HG02852 (cell line): ENCODE data around the gene TSPAN2.

Experiments used
- ATAC-seq: cut with Tn5 transposase; IDR thresholded peaks from one replicate; pipeline ENCODE4 v1.9.1; 2021; ENCODE audit warnings: mild to moderate bottlenecking, moderate library complexity; ENCODE audit not compliant: unreplicated experiment

Gene TSPAN2

DNA sequence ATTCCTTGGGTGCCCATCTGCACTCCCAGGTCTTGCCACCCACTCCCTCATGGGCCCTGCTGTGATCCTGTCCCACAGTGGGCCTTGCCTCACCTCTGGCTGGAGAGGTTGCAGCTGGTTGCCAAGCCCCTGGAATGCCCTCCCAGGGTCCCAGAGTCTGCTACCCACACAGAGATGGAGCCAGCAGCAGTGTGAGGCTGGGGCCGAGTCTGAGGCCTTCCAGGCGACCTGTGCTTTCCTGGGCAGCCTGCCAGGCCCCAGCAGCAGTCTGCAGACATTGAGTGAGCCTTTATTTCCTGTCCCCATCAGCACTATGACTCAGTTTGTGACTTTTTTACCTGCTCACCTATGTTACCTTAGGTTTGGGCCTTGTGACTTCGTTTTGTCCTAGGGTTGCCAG, 25.0 kb upstream of the TSPAN2 start:
- no peak for ATAC-seq

- no peak for ATAC-seq
Measured at GRCh38 chr1:115113766-115114165, 24.5 kb upstream of the TSPAN2 start.

GRCh38 chr1:115112496-115113375, 23.4 kb upstream of the TSPAN2 start:
- no peak for ATAC-seq

GRCh38 chr1:115107516-115108260, 18.4 kb upstream of the TSPAN2 start:
- no peak for ATAC-seq

DNA sequence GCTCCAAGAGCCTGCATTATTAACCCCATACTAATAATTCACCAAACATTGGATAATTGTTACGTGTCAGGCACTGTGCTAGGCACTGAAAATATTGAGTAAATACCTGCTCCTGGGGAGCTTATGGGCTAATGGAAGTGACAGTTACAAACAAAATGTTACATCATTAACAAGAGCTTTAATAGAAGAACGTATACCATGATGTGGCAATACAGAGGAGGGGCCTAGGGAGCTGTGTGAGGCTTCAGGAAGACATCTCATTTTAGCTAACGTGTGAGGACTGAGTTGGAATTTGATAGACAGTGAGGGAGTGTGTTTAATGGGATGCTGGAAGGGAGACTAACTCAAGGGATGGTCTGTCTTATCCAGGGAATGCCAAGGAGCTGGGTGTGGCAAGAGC, 16.5 kb upstream of the TSPAN2 start:
- ATAC-seq, result no peak

- no peak for ATAC-seq
Measured at GRCh38 chr1:115099693-115100050, 10.4 kb upstream of the TSPAN2 start.

DNA sequence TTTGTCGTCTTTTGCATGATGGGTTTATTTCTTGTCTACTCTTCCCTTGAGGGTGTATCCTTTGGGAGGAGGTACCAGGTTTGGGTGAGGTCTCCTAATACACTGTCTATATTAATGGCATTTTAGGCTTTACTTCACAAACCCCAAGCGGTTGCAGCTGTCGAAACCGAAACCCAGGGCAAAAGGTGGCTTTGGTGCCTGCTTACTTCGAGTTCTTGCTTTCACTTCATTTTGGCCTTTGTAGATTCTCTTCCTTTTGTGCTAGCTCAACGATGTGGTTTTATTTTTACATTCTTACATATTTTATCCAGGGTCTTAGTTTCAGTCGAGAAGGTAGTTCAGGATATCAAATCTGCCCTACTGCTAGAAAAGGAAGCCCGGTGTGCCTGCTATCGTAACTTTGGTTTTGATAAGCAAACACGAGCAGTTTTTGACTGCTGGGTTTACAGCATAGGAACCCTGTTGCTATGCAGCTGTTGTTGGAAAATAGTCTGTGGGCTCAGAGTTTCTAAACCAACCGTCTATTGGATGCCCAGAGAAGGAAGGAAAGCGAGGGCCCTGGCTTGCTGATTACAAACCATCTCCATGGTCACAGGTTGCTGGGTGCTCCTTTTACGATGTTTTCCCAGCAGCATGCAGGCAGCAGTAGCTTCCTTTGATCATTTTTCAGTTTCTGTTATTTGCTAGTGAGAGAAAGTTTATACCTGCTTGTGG, 9.8 kb upstream of the TSPAN2 start:
- ATAC-seq, result peak; percentile 84

GRCh38 chr1:115092175-115092574, 2.9 kb upstream of the TSPAN2 start:
- ATAC-seq, result no peak

DNA sequence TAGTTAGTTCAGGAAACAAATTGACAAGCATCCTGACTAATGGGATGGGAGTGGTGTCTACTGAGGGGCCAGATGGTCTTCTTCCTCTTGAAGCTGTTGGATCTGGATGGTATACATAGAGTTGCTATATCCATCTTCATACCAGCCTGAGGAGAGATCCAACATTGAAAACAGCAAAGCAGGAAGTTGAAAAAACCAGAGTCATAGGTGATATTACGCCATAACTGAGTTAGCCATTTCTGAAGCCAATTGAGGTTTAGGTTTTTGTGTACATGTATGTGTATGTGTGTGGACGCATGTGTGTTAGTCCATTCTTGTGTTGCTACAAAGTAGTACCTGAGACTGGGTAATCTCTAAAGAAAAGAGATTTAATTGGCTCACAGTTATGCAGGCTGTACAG, 2.3 kb upstream of the TSPAN2 start:
- no peak for ATAC-seq

DNA sequence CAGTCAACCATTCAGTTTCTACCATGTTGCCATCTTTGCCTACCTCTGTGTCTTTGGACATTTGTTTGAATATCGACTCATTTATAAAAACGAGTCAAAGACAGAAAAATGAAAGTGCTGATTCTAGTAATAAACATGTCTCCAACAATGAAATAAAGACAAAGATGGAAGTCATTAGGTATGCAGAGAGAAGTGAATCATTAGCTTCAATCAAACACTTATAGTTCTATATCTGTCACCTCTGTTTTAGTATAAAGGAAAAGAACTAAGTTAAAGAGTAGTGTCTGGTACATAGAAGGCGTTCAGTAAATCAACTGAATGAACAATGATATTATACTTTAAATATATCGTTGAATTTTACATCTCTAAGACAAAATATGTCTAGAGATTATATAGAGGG, 1.7 kb upstream of the TSPAN2 start:
- ATAC-seq, result no peak

GRCh38 chr1:115090540-115090939, 1.2 kb upstream of the TSPAN2 start:
- no peak for ATAC-seq

DNA sequence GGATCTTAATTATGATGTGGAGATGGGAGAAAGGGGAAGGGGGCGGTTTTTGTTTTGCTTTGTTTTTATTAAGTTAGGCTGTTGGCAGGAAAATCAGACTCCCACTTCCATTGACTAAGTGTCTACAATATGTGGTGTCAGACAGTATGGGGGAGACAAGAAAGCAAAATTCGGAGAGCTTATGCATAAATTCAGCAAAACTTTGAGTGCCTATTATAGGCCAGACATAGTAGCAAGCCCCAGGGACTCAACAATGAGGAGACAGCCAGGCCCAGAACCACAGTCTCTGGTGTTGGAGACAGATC, 835 bp upstream of the TSPAN2 start:
- no peak for ATAC-seq

GRCh38 chr1:115088871-115089419, 358 bp downstream of the TSPAN2 start:
- ATAC-seq, result no peak

GRCh38 chr1:115088115-115088778, 1.1 kb downstream of the TSPAN2 start:
- no peak for ATAC-seq

DNA sequence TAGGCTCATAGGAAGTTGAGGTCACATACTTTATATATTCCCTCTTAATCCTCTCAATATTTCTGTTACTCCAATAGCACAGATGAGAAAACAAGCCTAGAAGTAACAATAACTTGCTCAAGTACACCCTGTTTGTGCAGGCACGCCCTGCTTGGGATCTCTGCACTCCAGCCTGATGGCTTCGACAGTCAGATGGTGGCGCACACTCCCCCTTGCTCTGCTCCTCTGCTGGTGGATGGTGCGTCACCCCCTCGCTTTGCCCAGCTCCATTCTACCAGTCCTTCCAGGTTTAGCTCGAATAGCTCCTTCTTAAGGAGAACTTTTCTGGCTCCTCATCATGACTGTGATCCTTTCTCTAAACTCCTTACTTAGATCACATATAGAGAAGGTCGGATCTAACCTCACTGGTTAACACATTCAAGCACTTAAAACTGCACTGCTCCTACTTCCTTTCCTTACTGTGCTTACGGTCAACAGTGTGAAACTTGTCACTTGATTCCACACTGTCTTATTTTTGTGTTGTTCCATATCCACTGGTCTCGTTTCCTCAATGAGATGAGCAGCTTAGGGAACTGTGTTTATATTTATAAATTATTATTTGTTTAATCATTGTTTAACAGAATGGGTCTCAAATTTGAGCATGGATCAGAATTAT, 3.0 kb downstream of the TSPAN2 start:
- ATAC-seq, result no peak

GRCh38 chr1:115084902-115085511, 4.3 kb downstream of the TSPAN2 start:
- ATAC-seq, result no peak

DNA sequence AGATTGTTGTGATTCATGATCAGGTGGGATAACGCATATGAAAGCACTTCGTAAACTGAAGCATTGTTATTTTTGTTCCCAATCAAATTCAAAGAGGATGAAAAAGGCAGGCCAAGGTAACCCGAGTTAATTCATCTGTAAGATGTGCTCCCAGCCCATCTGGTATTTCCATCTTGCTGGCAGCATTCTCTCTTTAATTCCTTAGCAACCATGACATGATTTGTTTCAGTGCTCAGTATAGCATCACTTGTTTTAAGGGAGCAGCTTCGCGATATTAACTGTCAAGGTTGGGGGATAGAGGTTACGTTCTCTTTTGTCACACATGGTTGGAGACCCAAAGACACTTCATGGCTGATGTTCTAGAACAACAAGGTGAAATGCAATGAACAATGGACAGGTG, 6.4 kb downstream of the TSPAN2 start:
- ATAC-seq, result no peak

- ATAC-seq, result no peak
Measured at GRCh38 chr1:115078708-115079107, 10.6 kb downstream of the TSPAN2 start.

DNA sequence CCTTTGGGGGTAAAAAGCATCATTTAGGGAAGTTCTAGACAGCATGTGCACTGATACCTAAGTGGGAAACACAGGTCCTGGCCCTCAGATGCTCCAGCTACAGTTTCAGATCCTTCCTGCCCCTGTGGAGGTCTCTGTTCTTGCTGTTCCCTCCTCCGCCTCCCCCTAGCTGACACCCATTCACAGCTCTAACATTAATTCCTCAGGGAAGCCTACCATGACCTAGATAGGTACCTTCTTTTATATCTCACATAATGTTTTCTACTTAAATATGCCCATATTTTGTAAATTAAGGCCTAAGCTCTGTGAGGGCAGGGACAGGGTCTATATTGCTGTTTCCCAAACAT, 11.3 kb downstream of the TSPAN2 start:
- no peak for ATAC-seq

DNA sequence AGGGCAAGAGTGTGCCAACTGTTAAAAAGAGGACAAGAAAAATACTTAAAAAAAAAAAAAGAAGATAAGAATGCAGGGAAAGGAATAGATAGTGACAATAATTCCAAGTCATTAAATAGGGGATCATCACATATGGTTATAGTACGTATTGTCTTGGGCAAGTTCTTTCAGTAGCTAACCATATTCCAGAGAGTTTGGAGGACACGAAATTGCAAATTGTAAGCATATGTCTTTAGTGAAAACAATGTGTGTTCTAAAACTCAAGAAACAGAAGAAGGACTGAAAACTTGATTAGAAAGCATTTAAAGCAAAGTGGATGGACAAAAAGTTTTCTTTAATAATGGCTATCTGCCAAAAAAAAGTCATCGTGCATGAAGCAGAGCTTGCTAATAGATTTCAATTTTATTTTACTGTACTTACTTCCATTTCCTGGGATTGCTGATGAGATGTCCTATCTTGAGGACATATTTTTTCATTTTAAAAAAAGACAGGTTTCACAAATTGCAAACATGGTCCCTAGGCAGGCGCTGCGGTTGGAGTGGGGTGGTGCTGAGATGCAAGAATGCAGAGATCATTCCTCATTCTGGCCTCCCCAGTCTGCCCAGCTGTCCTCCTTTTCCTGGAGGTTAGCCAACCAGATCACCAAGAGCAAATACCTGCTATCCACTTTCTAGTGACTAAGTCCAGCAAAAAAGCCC, 11.9 kb downstream of the TSPAN2 start:
- no peak for ATAC-seq
